ENCODE data around the gene ATP2A3.

Gene ATP2A3

GRCh38 chr17:3915995-3916696 is 48.1 kb downstream of the ATP2A3 start, which contains the start of gene P2RX1:
Gene P2RX1 (minus strand): TSS chr17:3916465. CDS start chr17:3916225, 240 bp downstream.
- DNase-seq (ENCODE audit: insufficient read length, low spot score) (no peak), FAIRE-seq (no peak)
- no peak for TF ChIP-seq POLR2A (IDR thresholded peaks at IDR 0.05; ENCODE audit: low read depth, low read length)

GRCh38 chr17:3915581-3915994 is 48.6 kb downstream of the ATP2A3 start:
- TF ChIP-seq POLR2A (IDR thresholded peaks at IDR 0.05; ENCODE audit: low read depth, low read length) = no peak
- DNase-seq (ENCODE audit: insufficient read length, low spot score) (no peak), FAIRE-seq (no peak)

- FAIRE-seq (no peak), DNase-seq (ENCODE audit: insufficient read length, low spot score) (no peak)
- no peak for TF ChIP-seq POLR2A (IDR thresholded peaks at IDR 0.05; ENCODE audit: low read depth, low read length)
Measured at GRCh38 chr17:3914312-3914670, 49.9 kb downstream of the ATP2A3 start.

- TF ChIP-seq POLR2A (IDR thresholded peaks at IDR 0.05; ENCODE audit: low read depth, low read length) = no peak
- FAIRE-seq (peak; percentile 67), DNase-seq (ENCODE audit: insufficient read length, low spot score) (peak; percentile 95)
Measured at GRCh38 chr17:3913531-3914311, 50.5 kb downstream of the ATP2A3 start.

GRCh38 chr17:3912827-3913226 is 51.4 kb downstream of the ATP2A3 start:
- DNase-seq (ENCODE audit: insufficient read length, low spot score) = no peak
- no peak for FAIRE-seq
- no peak for TF ChIP-seq POLR2A (IDR thresholded peaks at IDR 0.05; ENCODE audit: low read depth, low read length)

- DNase-seq (ENCODE audit: insufficient read length, low spot score) = no peak
- no peak for FAIRE-seq
- TF ChIP-seq POLR2A (IDR thresholded peaks at IDR 0.05; ENCODE audit: low read depth, low read length) = no peak
Measured at GRCh38 chr17:3911271-3912053, 52.8 kb downstream of the ATP2A3 start.

- TF ChIP-seq POLR2A (IDR thresholded peaks at IDR 0.05; ENCODE audit: low read depth, low read length) = no peak
- FAIRE-seq (no peak), DNase-seq (ENCODE audit: insufficient read length, low spot score) (no peak)
Measured at GRCh38 chr17:3910420-3911270, 53.6 kb downstream of the ATP2A3 start.

GRCh38 chr17:3909257-3909656 is 55.0 kb downstream of the ATP2A3 start:
- TF ChIP-seq POLR2A (IDR thresholded peaks at IDR 0.05; ENCODE audit: low read depth, low read length) = no peak
- DNase-seq (ENCODE audit: insufficient read length, low spot score) (no peak), FAIRE-seq (no peak)

- DNase-seq (ENCODE audit: insufficient read length, low spot score) = no peak
- no peak for TF ChIP-seq POLR2A (IDR thresholded peaks at IDR 0.05; ENCODE audit: low read depth, low read length)
- no peak for FAIRE-seq
Measured at GRCh38 chr17:3907483-3908216, 56.6 kb downstream of the ATP2A3 start.

GRCh38 chr17:3906881-3907280 is 57.4 kb downstream of the ATP2A3 start:
- no peak for DNase-seq (ENCODE audit: insufficient read length, low spot score)
- no peak for TF ChIP-seq POLR2A (IDR thresholded peaks at IDR 0.05; ENCODE audit: low read depth, low read length)
- FAIRE-seq = no peak

- DNase-seq (ENCODE audit: insufficient read length, low spot score) (no peak), FAIRE-seq (no peak)
- no peak for TF ChIP-seq POLR2A (IDR thresholded peaks at IDR 0.05; ENCODE audit: low read depth, low read length)
Measured at GRCh38 chr17:3905017-3905520, 59.2 kb downstream of the ATP2A3 start.

GRCh38 chr17:3904501-3904900 is 59.7 kb downstream of the ATP2A3 start:
- FAIRE-seq (no peak), DNase-seq (ENCODE audit: insufficient read length, low spot score) (no peak)
- no peak for TF ChIP-seq POLR2A (IDR thresholded peaks at IDR 0.05; ENCODE audit: low read depth, low read length)

Measured in H54 (cell line).